GM03348 (cell line): ENCODE measurements around the gene DACH1.
"Not testable (repeated sequence)": the region's sequence is repeated elsewhere in the genome, so short reads cannot be mapped to it uniquely, and the experiment has no call there.

Source experiments
- DNase-seq: peaks from one replicate; pipeline ENCODE4 v3.0.0; 2012; ENCODE audit warnings: low spot score

Gene DACH1

GRCh38 chr13:71828564-71828963, 38.4 kb downstream of the DACH1 start:
- no peak for DNase-seq

- DNase-seq: no peak
Measured at GRCh38 chr13:71828117-71828516, 38.9 kb downstream of the DACH1 start.

- no peak for DNase-seq
Measured at GRCh38 chr13:71827241-71827640, 39.8 kb downstream of the DACH1 start.

- no peak for DNase-seq
Measured at GRCh38 chr13:71820699-71821098, 46.3 kb downstream of the DACH1 start.

GRCh38 chr13:71817335-71817734, 49.7 kb downstream of the DACH1 start:
- no peak for DNase-seq

GRCh38 chr13:71814806-71815360, 52.1 kb downstream of the DACH1 start:
- DNase-seq: no peak

- DNase-seq: no peak
Measured at GRCh38 chr13:71813187-71813586, 53.8 kb downstream of the DACH1 start.

- no peak for DNase-seq
Measured at GRCh38 chr13:71811344-71811743, 55.7 kb downstream of the DACH1 start.

GRCh38 chr13:71808708-71809107, 58.3 kb downstream of the DACH1 start:
- DNase-seq: no peak

GRCh38 chr13:71806886-71807285, 60.1 kb downstream of the DACH1 start:
- DNase-seq: no peak

- DNase-seq: no peak
Measured at GRCh38 chr13:71803066-71803465, 63.9 kb downstream of the DACH1 start.

GRCh38 chr13:71801781-71802180, 65.2 kb downstream of the DACH1 start:
- DNase-seq: no peak

GRCh38 chr13:71801165-71801760, 65.7 kb downstream of the DACH1 start:
- no peak for DNase-seq

- DNase-seq: no peak
Measured at GRCh38 chr13:71799324-71799723, 67.7 kb downstream of the DACH1 start.

- no peak for DNase-seq
Measured at GRCh38 chr13:71798707-71799106, 68.3 kb downstream of the DACH1 start.

GRCh38 chr13:71797517-71797916, 69.5 kb downstream of the DACH1 start:
- DNase-seq: no peak

GRCh38 chr13:71789693-71790329, 77.2 kb downstream of the DACH1 start:
- no peak for DNase-seq

- DNase-seq: no peak
Measured at GRCh38 chr13:71789037-71789436, 78.0 kb downstream of the DACH1 start.

GRCh38 chr13:71787414-71787813, 79.6 kb downstream of the DACH1 start:
- DNase-seq: no peak

GRCh38 chr13:71786875-71787274, 80.1 kb downstream of the DACH1 start:
- no peak for DNase-seq

GRCh38 chr13:71785361-71785760, 81.6 kb downstream of the DACH1 start:
- no peak for DNase-seq

- DNase-seq: no peak
Measured at GRCh38 chr13:71780546-71780945, 86.5 kb downstream of the DACH1 start.

- DNase-seq: not testable (repeated sequence)
Measured at GRCh38 chr13:71778998-71779397, 88.0 kb downstream of the DACH1 start.

- no peak for DNase-seq
Measured at GRCh38 chr13:71775966-71776365, 91.0 kb downstream of the DACH1 start.
